Activated B cell treated with CpG ODN at 0.5 μM for 24 hours (primary cell): ENCODE results near the gene TSBP1. TPM values are rescaled to one million over a fixed set of nuclear protein-coding genes. Genes with fewer than 3 reads are reported as not detected.
A peak's percentile ranks its signal among the peaks of the same experiment; 100 is the strongest.

ENCODE experiments used
- ATAC-seq: fragments of 200-7000 bp; cut with Tn5 transposase; one replicate; pipeline ENCODE4 v1.10.0; 2021; ENCODE audit warnings: low read depth, mild to moderate bottlenecking, moderate library complexity
- CTCF ChIA-PET: fragments of 350-600 bp; sonication (Branson Sonifier 250); formaldehyde crosslinking; loops from one replicate; lab custom pipeline; 2021; ENCODE audit warnings: antibody characterized with exemption; lab: Charles Lee
- POLR2A ChIA-PET: fragments of 350-600 bp; sonication (Branson Sonifier 250); formaldehyde crosslinking; loops from one replicate; lab custom pipeline; 2021; ENCODE audit warnings: antibody characterized with exemption; lab: Charles Lee
- DNase-seq: peaks from one replicate; pipeline ENCODE4 v3.0.0; 2022
- H3K27ac Mint-ChIP-seq: one replicate; pipeline ENCODE4 v1.8.0; 2020; ENCODE audit warnings: mixed read lengths
- H3K27me3 Mint-ChIP-seq: one replicate; pipeline ENCODE4 v1.8.0; 2021; ENCODE audit warnings: mixed read lengths
- H3K36me3 Mint-ChIP-seq: one replicate; pipeline ENCODE4 v1.8.0; 2021; ENCODE audit warnings: low read depth, mixed read lengths
- H3K4me1 Mint-ChIP-seq: one replicate; pipeline ENCODE4 v1.8.0; 2021; ENCODE audit warnings: mixed read lengths
- H3K4me3 Mint-ChIP-seq: one replicate; pipeline ENCODE4 v1.8.0; 2020; ENCODE audit warnings: mild to moderate bottlenecking, mixed read lengths
- H3K9me3 Mint-ChIP-seq: one replicate; pipeline ENCODE4 v1.8.0; 2020; ENCODE audit warnings: mixed read lengths
- CTCF ChIP-seq: fragments of 200-600 bp; IDR thresholded peaks from one replicate; pipeline ENCODE4 v1.8.0; 2022; ENCODE audit warnings: antibody characterized with exemption, mild to moderate bottlenecking
- intact Hi-C: fragments of 100-400 bp; cut with micrococcal nuclease; formaldehyde crosslinking; loops from one replicate; pipeline ENCODE4 v1.15.1; 2024
- total RNA-seq: library from RNA; stranded (reverse); gene quantifications from 2 replicates; pipeline ENCODE4 v1.2.3, GENCODE V29; 2022

The TSBP1 gene
- total RNA-seq, 1 donor from 2014 or later: not detected

GRCh38 chr6:32244946-32245398 lies 126.7 kb downstream of the TSBP1 start:
- peak; percentile 91 for ATAC-seq

GRCh38 chr6:32244270-32244669 lies 127.4 kb downstream of the TSBP1 start:
- no peak for ATAC-seq
- no peak for DNase-seq
- CTCF ChIA-PET: interaction anchor here (1.3 to 4.3 kb wide), 7 partner anchors 52 to 549 kb away, joined by 3 to 64 read pairs (median 4); partner anchors contain the start of gene GPSM3
- POLR2A ChIA-PET: interaction anchor here (2.3 kb wide), 1 partner anchor 52 kb away, joined by 11 read pairs; the partner anchor contains the start of gene GPSM3
- no peak overlapping the region for H3K27ac Mint-ChIP-seq
- H3K9me3 Mint-ChIP-seq: no peaks in the 10 kb centered on the region
- intact Hi-C loops: loop anchor here (10.0 kb wide), 1 partner anchor 621 kb away; no protein-coding TSS in a partner anchor
- H3K4me3 Mint-ChIP-seq: no peak overlapping the region
- peaks cover 9% of the 10 kb centered on the region for H3K4me1 Mint-ChIP-seq
- no peaks in the 10 kb centered on the region for H3K27me3 Mint-ChIP-seq
- no peak for TF ChIP-seq CTCF
- H3K36me3 Mint-ChIP-seq: no peaks in the 10 kb centered on the region

More at GRCh38 chr6:32244946-32245398, 126.7 kb downstream of the TSBP1 start:
- Mint-ChIP-seq H3K9me3 (no peaks in the 10 kb centered on the region), H3K4me3 (peak overlapping the region; percentile 81), H3K36me3 (no peaks in the 10 kb centered on the region), H3K27ac (peak overlapping the region; percentile 50), H3K27me3 (no peaks in the 10 kb centered on the region), H3K4me1 (peaks cover 16% of the 10 kb centered on the region)
- DNase-seq: peak; percentile 77
- ChIA-PET POLR2A (interaction anchor here (1.2 to 2.3 kb wide), 3 partner anchors 49 to 187 kb away, joined by 3 to 11 read pairs (median 4); partner anchors contain the start of gene GPSM3), CTCF (interaction anchor here (0.8 to 4.3 kb wide), 20 partner anchors 9 to 626 kb away, joined by 3 to 64 read pairs (median 4); partner anchors contain the start of gene GPSM3)
- no peak for TF ChIP-seq CTCF
- intact Hi-C loops: loop anchor here (1.0 to 10.0 kb wide), 5 partner anchors 126 to 620 kb away; no protein-coding TSS in a partner anchor

Other genes with a start within 250 kb of the TSBP1 start
- gene ATF6B, start 243.7 kb downstream of the TSBP1 start, total RNA-seq: 144 and 148 TPM in 2 replicates
- gene FKBPL, start 241.6 kb downstream of the TSBP1 start, total RNA-seq: 4.1 and 4.4 TPM in 2 replicates
- gene PRRT1, start 220.0 kb downstream of the TSBP1 start, total RNA-seq: not detected in 2 replicates
- gene PPT2, start 217.8 kb downstream of the TSBP1 start, total RNA-seq: 1.8 and 3.0 TPM in 2 replicates
- 2.2 and 3.4 TPM in 2 replicates for gene EGFL8, start 207.3 kb downstream of the TSBP1 start, total RNA-seq
- 26.4 and 27.0 TPM in 2 replicates for gene AGPAT1, start 195.8 kb downstream of the TSBP1 start, total RNA-seq
- gene RNF5, start 193.5 kb downstream of the TSBP1 start, total RNA-seq: 39.7 and 41.8 TPM in 2 replicates
- gene AGER, start 187.7 kb downstream of the TSBP1 start, total RNA-seq: 23.5 and 30.8 TPM in 2 replicates
- gene PBX2, start 181.7 kb downstream of the TSBP1 start, total RNA-seq: 134 and 153 TPM in 2 replicates
- gene GPSM3, start 179.3 kb downstream of the TSBP1 start, total RNA-seq: 185 and 199 TPM in 2 replicates
- 3.3 and 4.0 TPM in 2 replicates for gene NOTCH4, start 147.8 kb downstream of the TSBP1 start, total RNA-seq
- gene BTNL2, start 35.3 kb upstream of the TSBP1 start, total RNA-seq: not detected in 2 replicates
- 2,835 and 3,035 TPM in 2 replicates for gene HLA-DRA, start 68.0 kb upstream of the TSBP1 start, total RNA-seq
- 196 and 199 TPM in 2 replicates for gene HLA-DRB5, start 158.4 kb upstream of the TSBP1 start, total RNA-seq
- 621 and 630 TPM in 2 replicates for gene HLA-DRB1, start 217.9 kb upstream of the TSBP1 start, total RNA-seq